Measurements from ENCODE around the gene CFAP92. TPM values are rescaled to one million over a fixed set of nuclear protein-coding genes. Genes with fewer than 3 reads are reported as not detected.

The CFAP92 gene
- total RNA-seq, 3 donors from 2014 or later, result 0.66 to 1.4 (median 1.3) TPM

DNA sequence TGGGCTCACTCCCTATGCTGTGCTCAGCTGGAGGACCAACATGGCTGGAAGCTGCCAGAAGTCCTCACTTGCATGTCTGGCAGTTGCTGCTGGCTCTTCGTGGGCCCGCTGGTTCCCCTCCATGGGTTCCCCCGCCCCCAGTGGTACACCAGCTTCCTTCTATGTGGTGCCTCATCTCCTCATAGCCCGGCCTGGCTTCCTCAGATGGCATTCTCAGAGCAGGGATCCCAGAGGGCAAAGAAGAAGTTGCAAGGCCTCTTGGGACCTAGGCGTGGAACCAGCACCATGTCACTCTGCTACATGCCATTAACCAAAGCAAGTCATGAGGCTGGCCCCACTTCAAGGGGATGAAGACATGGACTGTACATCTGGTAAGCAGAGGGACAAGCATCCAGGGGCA, 2.9 kb upstream of the CFAP92 start:
- no peak for TF ChIP-seq POLR2A (IDR thresholded peaks at IDR 0.05)
- TF ChIP-seq, protein P1, sequence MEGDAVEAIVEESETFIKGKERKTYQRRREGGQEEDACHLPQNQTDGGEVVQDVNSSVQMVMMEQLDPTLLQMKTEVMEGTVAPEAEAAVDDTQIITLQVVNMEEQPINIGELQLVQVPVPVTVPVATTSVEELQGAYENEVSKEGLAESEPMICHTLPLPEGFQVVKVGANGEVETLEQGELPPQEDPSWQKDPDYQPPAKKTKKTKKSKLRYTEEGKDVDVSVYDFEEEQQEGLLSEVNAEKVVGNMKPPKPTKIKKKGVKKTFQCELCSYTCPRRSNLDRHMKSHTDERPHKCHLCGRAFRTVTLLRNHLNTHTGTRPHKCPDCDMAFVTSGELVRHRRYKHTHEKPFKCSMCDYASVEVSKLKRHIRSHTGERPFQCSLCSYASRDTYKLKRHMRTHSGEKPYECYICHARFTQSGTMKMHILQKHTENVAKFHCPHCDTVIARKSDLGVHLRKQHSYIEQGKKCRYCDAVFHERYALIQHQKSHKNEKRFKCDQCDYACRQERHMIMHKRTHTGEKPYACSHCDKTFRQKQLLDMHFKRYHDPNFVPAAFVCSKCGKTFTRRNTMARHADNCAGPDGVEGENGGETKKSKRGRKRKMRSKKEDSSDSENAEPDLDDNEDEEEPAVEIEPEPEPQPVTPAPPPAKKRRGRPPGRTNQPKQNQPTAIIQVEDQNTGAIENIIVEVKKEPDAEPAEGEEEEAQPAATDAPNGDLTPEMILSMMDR (IDR thresholded peaks at IDR 0.05), result no peak
- H3K27me3 ChIP-seq, result peaks cover 0 to 5% of the 10 kb centered on the region in 2 donors
- intact Hi-C loops (cut with DNase I; ENCODE audit: low total_unique reads), result no loop called here
- no peaks in the 10 kb centered on the region for H3K9me3 ChIP-seq
- DNase-seq (ENCODE audit: low spot score in 2 of 2), result no peak
- no peak overlapping the region for H3K4me3 ChIP-seq
- H3K4me1 ChIP-seq, result peaks cover 5 to 7% of the 10 kb centered on the region in 2 donors
- no peaks in the 10 kb centered on the region for H3K36me3 ChIP-seq
- no peak overlapping the region for H3K27ac ChIP-seq

DNA sequence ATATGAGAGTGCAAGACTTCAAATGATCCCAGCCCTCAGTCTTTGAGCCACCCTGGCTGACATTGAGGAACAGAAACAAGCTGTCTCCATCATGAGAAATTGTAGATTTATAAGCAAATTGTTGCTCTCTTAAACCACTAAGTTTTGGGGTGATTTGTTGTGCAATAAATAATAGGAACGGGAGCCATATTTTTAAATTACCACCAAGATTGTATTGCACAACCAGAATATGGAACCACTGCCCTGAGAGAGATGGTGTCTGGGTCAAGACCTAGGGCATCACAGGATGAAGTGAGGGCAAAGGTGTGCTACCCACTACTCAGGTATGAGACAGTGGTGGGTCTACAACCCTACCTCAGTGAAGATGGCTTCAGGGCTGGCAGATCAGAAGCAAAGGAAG, 2.3 kb upstream of the CFAP92 start:
- no peak for DNase-seq (ENCODE audit: low spot score in 2 of 2)
- H3K9me3 ChIP-seq, result no peaks in the 10 kb centered on the region
- H3K27me3 ChIP-seq, result no peaks in the 10 kb centered on the region
- intact Hi-C loops (cut with DNase I; ENCODE audit: low total_unique reads), result no loop called here
- TF ChIP-seq POLR2AphosphoS5 (IDR thresholded peaks at IDR 0.05) (no peak), POLR2A (IDR thresholded peaks at IDR 0.05) (no peak)
- TF ChIP-seq, protein P1 (IDR thresholded peaks at IDR 0.05), result no peak
- no peak overlapping the region for H3K27ac ChIP-seq
- H3K36me3 ChIP-seq, result no peaks in the 10 kb centered on the region
- no peak overlapping the region for H3K4me3 ChIP-seq
- peaks cover 1 to 5% of the 10 kb centered on the region in 2 donors for H3K4me1 ChIP-seq

DNA sequence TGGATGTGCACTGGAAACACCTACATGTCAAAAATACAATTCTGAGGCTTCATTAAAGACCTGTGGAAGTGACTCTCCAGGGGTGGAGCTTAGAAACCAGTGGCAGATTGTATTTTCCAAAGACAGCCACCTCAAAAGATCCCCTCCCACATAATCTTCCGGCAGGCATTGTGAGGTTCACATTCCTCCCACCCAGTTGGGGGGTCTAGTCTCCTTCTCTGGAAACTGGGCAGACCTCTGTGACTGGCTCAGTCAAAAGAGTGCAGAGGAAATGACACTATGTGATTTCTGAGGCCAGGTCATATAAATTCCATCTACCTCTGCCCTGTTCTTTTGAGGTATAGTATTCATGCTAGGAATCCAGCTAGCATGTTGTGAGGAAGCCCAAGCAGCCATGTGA, 1.9 kb upstream of the CFAP92 start:
- no peak overlapping the region for H3K4me3 ChIP-seq
- H3K27me3 ChIP-seq, result no peaks in the 10 kb centered on the region
- no peak for DNase-seq (ENCODE audit: low spot score in 2 of 2)
- H3K36me3 ChIP-seq, result no peaks in the 10 kb centered on the region
- TF ChIP-seq POLR2AphosphoS5 (IDR thresholded peaks at IDR 0.05) (no peak), POLR2A (IDR thresholded peaks at IDR 0.05) (no peak)
- TF ChIP-seq, protein P1 (IDR thresholded peaks at IDR 0.05), result no peak
- H3K9me3 ChIP-seq, result no peaks in the 10 kb centered on the region
- intact Hi-C loops (cut with DNase I; ENCODE audit: low total_unique reads), result no loop called here
- no peak overlapping the region for H3K27ac ChIP-seq
- H3K4me1 ChIP-seq, result peaks cover 0 to 5% of the 10 kb centered on the region in 2 donors

DNA sequence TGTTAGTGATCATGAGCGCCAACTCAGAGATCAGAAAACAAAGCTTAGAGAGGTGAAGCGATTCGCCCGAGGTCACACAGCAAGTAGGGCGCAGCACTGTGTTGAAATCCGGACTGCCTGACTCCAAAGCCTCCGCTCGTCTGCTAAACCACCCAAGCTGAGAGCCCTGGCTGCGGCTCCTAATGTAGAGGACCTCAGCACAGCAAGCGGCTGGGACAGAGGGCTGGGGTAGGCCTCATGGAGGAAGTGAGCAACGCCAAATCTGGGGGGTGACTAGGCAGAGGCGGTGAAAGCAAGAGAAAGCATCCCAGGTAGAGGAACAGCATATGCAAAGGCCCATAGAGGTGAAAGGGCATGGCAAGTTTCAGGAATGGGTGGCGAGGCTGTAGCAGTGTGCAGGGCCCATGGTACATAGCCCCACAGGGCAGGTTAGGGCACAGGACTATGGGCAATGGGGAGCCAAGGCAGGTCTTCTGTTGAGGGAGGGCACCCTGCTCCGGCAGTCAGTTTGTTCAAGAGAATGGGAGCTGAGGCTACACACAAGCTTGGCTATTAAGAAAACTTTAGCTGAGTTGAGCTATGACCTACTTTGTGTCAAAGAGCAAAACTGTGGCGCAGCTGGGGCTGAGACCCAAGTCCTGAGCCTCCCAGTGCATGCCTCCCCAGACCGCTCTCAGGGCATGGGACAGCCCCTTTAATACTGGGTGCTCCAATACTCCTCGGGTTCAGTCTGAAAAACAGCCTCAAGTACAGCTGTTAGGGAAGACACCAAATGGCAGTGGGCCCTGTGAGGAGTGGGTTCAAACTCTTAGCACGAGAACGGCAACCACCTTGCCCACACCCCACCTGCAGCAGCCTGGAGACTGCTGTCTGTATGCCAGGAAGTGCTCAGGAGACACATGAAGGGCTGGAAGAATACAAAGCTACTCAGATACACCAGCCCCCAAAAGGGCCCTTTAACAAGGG, 988 bp upstream of the CFAP92 start:
- Histone ChIP-seq H3K36me3 (no peaks in the 10 kb centered on the region), H3K27me3 (no peaks in the 10 kb centered on the region), H3K9me3 (no peaks in the 10 kb centered on the region), H3K4me3 (no peak overlapping the region), H3K27ac (no peak overlapping the region), H3K4me1 (peaks cover 0 to 5% of the 10 kb centered on the region in 2 donors)
- intact Hi-C loops (cut with DNase I; ENCODE audit: low total_unique reads), result no loop called here
- no peak for TF ChIP-seq POLR2AphosphoS5 (IDR thresholded peaks at IDR 0.05)
- no peak for TF ChIP-seq POLR2A (IDR thresholded peaks at IDR 0.05)
- TF ChIP-seq, protein P1 (IDR thresholded peaks at IDR 0.05), result no peak
- no peak for DNase-seq (ENCODE audit: low spot score in 2 of 2)

DNA sequence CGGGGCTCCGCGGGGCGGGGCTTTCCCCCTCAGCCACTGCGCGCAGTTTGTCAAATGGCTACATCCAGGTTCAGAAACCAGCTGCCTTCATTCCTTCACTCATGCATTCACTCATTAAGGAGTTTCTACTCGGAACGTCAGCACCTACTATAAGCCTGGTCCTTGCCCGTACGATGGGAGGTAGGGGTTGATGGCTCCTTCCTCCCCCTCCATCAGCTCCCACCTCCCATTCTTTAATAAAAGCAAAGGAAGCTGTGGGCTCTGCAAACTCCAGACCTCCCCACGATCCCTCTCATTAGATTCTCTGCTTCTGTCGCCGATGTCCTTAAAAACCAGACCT, 267 bp upstream of the CFAP92 start:
- peak overlapping the region; percentile 29 to 70 (median 60) for H3K4me3 ChIP-seq
- H3K27ac ChIP-seq, result no peak overlapping the region
- TF ChIP-seq POLR2AphosphoS5 (IDR thresholded peaks at IDR 0.05) (no peak), POLR2A (IDR thresholded peaks at IDR 0.05) (no peak)
- TF ChIP-seq, protein P1 (IDR thresholded peaks at IDR 0.05), result no peak
- no peaks in the 10 kb centered on the region for H3K36me3 ChIP-seq
- H3K9me3 ChIP-seq, result no peaks in the 10 kb centered on the region
- intact Hi-C loops (cut with DNase I; ENCODE audit: low total_unique reads), result no loop called here
- H3K4me1 ChIP-seq, result peaks cover 0 to 5% of the 10 kb centered on the region in 2 donors
- H3K27me3 ChIP-seq, result no peaks in the 10 kb centered on the region
- no peak for DNase-seq (ENCODE audit: low spot score in 2 of 2)

Measured in breast epithelium (tissue), 4 donors.